ENCODE measurements around the gene DMD.

DNA sequence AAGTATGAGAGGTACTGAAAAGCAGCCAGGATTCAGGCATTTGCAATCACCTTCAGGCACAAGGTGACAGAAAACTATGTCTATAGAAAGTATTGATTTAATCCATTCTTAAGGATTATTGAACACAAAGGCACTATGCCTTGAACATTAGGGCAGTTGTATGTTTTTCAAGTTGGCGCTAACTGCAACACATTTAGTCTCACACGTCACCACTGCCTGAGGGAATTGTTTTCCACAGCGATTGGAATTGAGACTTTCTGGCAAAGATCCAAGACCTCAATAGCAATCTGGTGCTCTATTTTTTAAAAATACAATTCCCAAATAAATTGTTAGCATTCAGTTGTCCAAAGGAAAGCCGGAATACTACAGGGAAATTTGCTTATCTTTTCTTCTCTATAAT lies 2086.8 kb downstream of the DMD start:
- TF ChIP-seq, protein P1, sequence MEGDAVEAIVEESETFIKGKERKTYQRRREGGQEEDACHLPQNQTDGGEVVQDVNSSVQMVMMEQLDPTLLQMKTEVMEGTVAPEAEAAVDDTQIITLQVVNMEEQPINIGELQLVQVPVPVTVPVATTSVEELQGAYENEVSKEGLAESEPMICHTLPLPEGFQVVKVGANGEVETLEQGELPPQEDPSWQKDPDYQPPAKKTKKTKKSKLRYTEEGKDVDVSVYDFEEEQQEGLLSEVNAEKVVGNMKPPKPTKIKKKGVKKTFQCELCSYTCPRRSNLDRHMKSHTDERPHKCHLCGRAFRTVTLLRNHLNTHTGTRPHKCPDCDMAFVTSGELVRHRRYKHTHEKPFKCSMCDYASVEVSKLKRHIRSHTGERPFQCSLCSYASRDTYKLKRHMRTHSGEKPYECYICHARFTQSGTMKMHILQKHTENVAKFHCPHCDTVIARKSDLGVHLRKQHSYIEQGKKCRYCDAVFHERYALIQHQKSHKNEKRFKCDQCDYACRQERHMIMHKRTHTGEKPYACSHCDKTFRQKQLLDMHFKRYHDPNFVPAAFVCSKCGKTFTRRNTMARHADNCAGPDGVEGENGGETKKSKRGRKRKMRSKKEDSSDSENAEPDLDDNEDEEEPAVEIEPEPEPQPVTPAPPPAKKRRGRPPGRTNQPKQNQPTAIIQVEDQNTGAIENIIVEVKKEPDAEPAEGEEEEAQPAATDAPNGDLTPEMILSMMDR (IDR thresholded peaks at IDR 0.05; ENCODE audit: borderline replicate concordance, extremely low read depth, low read length, poor library complexity, severe bottlenecking): no peak
- TF ChIP-seq EZH2 (IDR thresholded peaks at IDR 0.05; ENCODE audit: borderline replicate concordance, low read depth, low read length, severe bottlenecking): no peak

Measured in DND-41 (cell line).